Smooth muscle cell of the brain vasculature (primary cell): ENCODE data around the gene TBC1D10A.

Source experiments
- DNase-seq: peaks from one replicate; pipeline ENCODE4 v3.0.0-alpha.2; 2012; ENCODE audit warnings: low read depth, low spot score

TBC1D10A gene

GRCh38 chr22:30266445-30267381 is 60.0 kb downstream of the TBC1D10A start, which contains the start of gene OSM:
Gene OSM (minus strand): TSS chr22:30266851. CDS start chr22:30266799, 52 bp downstream.
- no peak for DNase-seq

- no peak for DNase-seq
These were observed 60.8 kb downstream of the TBC1D10A start for GRCh38 chr22:30265823-30266444.

- no peak for DNase-seq
These were observed 61.5 kb downstream of the TBC1D10A start for GRCh38 chr22:30265131-30265720.

- DNase-seq = no peak
These were observed 62.9 kb downstream of the TBC1D10A start for GRCh38 chr22:30263883-30264282.

GRCh38 chr22:30262917-30263741 is 63.6 kb downstream of the TBC1D10A start:
- no peak for DNase-seq

GRCh38 chr22:30262112-30262511 is 64.6 kb downstream of the TBC1D10A start:
- DNase-seq = no peak

- no peak for DNase-seq
These were observed 65.6 kb downstream of the TBC1D10A start for GRCh38 chr22:30261134-30261533.

- DNase-seq = no peak
These were observed 66.1 kb downstream of the TBC1D10A start for GRCh38 chr22:30260682-30261081.

GRCh38 chr22:30260276-30260675 is 66.5 kb downstream of the TBC1D10A start:
- DNase-seq = no peak

- no peak for DNase-seq
These were observed 72.4 kb downstream of the TBC1D10A start for GRCh38 chr22:30254314-30254713.

- DNase-seq = no peak
These were observed 73.4 kb downstream of the TBC1D10A start for GRCh38 chr22:30253205-30253852.

GRCh38 chr22:30252411-30253204 is 74.1 kb downstream of the TBC1D10A start:
- no peak for DNase-seq

GRCh38 chr22:30251711-30252110 is 75.0 kb downstream of the TBC1D10A start:
- no peak for DNase-seq

- no peak for DNase-seq
These were observed 76.0 kb downstream of the TBC1D10A start for GRCh38 chr22:30250661-30251267.

GRCh38 chr22:30250039-30250565 is 76.6 kb downstream of the TBC1D10A start:
- DNase-seq = no peak

GRCh38 chr22:30249049-30250038 is 77.4 kb downstream of the TBC1D10A start:
- DNase-seq = no peak

- DNase-seq = no peak
These were observed 78.3 kb downstream of the TBC1D10A start for GRCh38 chr22:30248484-30248883.

- DNase-seq = no peak
These were observed 78.8 kb downstream of the TBC1D10A start for GRCh38 chr22:30247974-30248373.
